HG03521 (cell line): ENCODE results near the gene P4HTM.

Source experiments
- ATAC-seq: cut with Tn5 transposase; IDR thresholded peaks from one replicate; pipeline ENCODE4 v1.9.1; 2021; ENCODE audit warnings: mild to moderate bottlenecking, moderate library complexity; ENCODE audit not compliant: unreplicated experiment

P4HTM gene

GRCh38 chr3:48982686-48983085 is 7.4 kb upstream of the P4HTM start:
- no peak for ATAC-seq

- no peak for ATAC-seq
These were observed 6.9 kb upstream of the P4HTM start for GRCh38 chr3:48983096-48983495.

GRCh38 chr3:48984663-48985062 is 5.4 kb upstream of the P4HTM start:
- ATAC-seq = no peak

GRCh38 chr3:48985831-48986376 is 4.1 kb upstream of the P4HTM start:
- no peak for ATAC-seq

GRCh38 chr3:48989126-48989795 is 780 bp upstream of the P4HTM start:
- ATAC-seq = no peak

GRCh38 chr3:48990636-48991469 is 812 bp downstream of the P4HTM start:
- ATAC-seq = peak; percentile 11

- ATAC-seq = no peak
These were observed 2.0 kb downstream of the P4HTM start for GRCh38 chr3:48991851-48992545.

GRCh38 chr3:48993834-48994233 is 3.8 kb downstream of the P4HTM start:
- ATAC-seq = no peak

GRCh38 chr3:48996640-48997039 is 6.6 kb downstream of the P4HTM start:
- ATAC-seq = no peak

GRCh38 chr3:48997102-48997635 is 7.1 kb downstream of the P4HTM start:
- no peak for ATAC-seq

GRCh38 chr3:48997714-48998637 is 7.9 kb downstream of the P4HTM start:
- ATAC-seq = no peak

GRCh38 chr3:48999085-48999858 is 9.2 kb downstream of the P4HTM start:
- ATAC-seq = no peak

GRCh38 chr3:49001155-49001554 is 11.1 kb downstream of the P4HTM start:
- no peak for ATAC-seq

GRCh38 chr3:49004352-49005302 is 14.6 kb downstream of the P4HTM start:
- no peak for ATAC-seq

- ATAC-seq = no peak
These were observed 15.3 kb downstream of the P4HTM start for GRCh38 chr3:49005303-49005680.

- ATAC-seq = no peak
These were observed 16.0 kb downstream of the P4HTM start for GRCh38 chr3:49005998-49006397.

- no peak for ATAC-seq
These were observed 16.5 kb downstream of the P4HTM start for GRCh38 chr3:49006408-49007067.
